PC-9 (cell line): Measurements from ENCODE around the gene CYB561. TPM values are rescaled to one million over a fixed set of nuclear protein-coding genes. Genes with fewer than 3 reads are reported as not detected.

Source experiments
- BruUV-seq: library from RNA; stranded (reverse); fragments of 400-500 nt; replicated peaks from 2 replicates; lab custom pipeline; 2021; lab: Mats Ljungman, UMichigan
- CTCF ChIA-PET: fragments of 300-600 bp; sonication (Branson Sonifier 250); formaldehyde crosslinking; loops from one replicate; lab custom pipeline; 2022; ENCODE audit warnings: antibody characterized with exemption; lab: Charles Lee
- POLR2A ChIA-PET: fragments of 300-600 bp; sonication (Branson Sonifier 250); formaldehyde crosslinking; loops from one replicate; lab custom pipeline; 2022; ENCODE audit warnings: antibody characterized with exemption; ENCODE audit not compliant: unreplicated experiment; lab: Charles Lee
- DNase-seq, 2 experiments: peaks; one replicate each; pipeline versions ENCODE4 v3.0.0 to v3.0.0-alpha.2; 2015 to 2022; ENCODE audit warnings: mixed read lengths in 1 of 2
- H2AFZ ChIP-seq: fragments of 200-600 bp; sonication (generic); 2 replicates; pipeline ENCODE4 v1.8.1; 2017; ENCODE audit warnings: antibody characterized with exemption
- H3F3A ChIP-seq: fragments of 200-600 bp; sonication (generic); 2 replicates; pipeline ENCODE4 v1.8.1; 2017; ENCODE audit warnings: antibody characterized with exemption, mild to moderate bottlenecking, low read depth; ENCODE audit not compliant: insufficient read depth
- H3K27ac ChIP-seq: fragments of 200-600 bp; sonication (generic); 2 replicates; pipeline ENCODE4 v1.6.1; 2016; ENCODE audit warnings: mixed run types
- H3K27me3 ChIP-seq: fragments of 200-600 bp; sonication (generic); 2 replicates; pipeline ENCODE4 v1.6.1; 2016; ENCODE audit warnings: low read depth, mixed run types; ENCODE audit not compliant: insufficient read depth
- H3K36me3 ChIP-seq: fragments of 200-600 bp; sonication (generic); 2 replicates; pipeline ENCODE4 v1.6.1; 2016; ENCODE audit warnings: low read depth, mixed run types
- H3K4me1 ChIP-seq: fragments of 200-600 bp; sonication (generic); replicated peaks from 2 replicates; pipeline ENCODE4 v1.6.1; 2016; ENCODE audit warnings: mixed run types; ENCODE audit not compliant: insufficient read depth
- H3K4me2 ChIP-seq: fragments of 200-600 bp; sonication (generic); 2 replicates; pipeline ENCODE4 v1.6.1; 2017; ENCODE audit warnings: mixed run types
- H3K4me3 ChIP-seq: fragments of 200-600 bp; sonication (generic); 2 replicates; pipeline ENCODE4 v1.6.1; 2016; ENCODE audit warnings: mixed run types
- H3K79me2 ChIP-seq: fragments of 200-600 bp; sonication (generic); 2 replicates; pipeline ENCODE4 v1.6.1; 2017; ENCODE audit warnings: low read depth, mixed run types
- H3K9me2 ChIP-seq: fragments of 200-600 bp; sonication (generic); 2 replicates; pipeline ENCODE4 v1.8.1; 2017; ENCODE audit warnings: mild to moderate bottlenecking; ENCODE audit not compliant: insufficient read depth
- H3K9me3 ChIP-seq: fragments of 200-600 bp; sonication (generic); 2 replicates; pipeline ENCODE4 v1.8.1; 2016; ENCODE audit warnings: low read depth; ENCODE audit not compliant: insufficient read depth
- H4K20me1 ChIP-seq: fragments of 200-600 bp; sonication (generic); 2 replicates; pipeline ENCODE4 v1.8.1; 2017; ENCODE audit not compliant: insufficient read depth
- EZH2 ChIP-seq: fragments of 200-600 bp; sonication (generic); IDR thresholded peaks from 2 replicates; pipeline ENCODE4 v1.8.0; 2017; ENCODE audit warnings: antibody characterized with exemption, low read depth
- intact Hi-C: fragments of 100-400 bp; cut with micrococcal nuclease; formaldehyde crosslinking; loops from one replicate; pipeline ENCODE4 v1.10.0; 2022; ENCODE audit not compliant: unreplicated experiment
- total RNA-seq: library from RNA; stranded (reverse); gene quantifications from 2 replicates; pipeline ENCODE4 v1.2.3, GENCODE V29; 2021
- TF ChIP-seq, protein P1 (sequence below): fragments of 200-600 bp; sonication (generic); conservative IDR thresholded peaks from 2 replicates; pipeline ENCODE4 v1.6.1; 2017; ENCODE audit warnings: mixed run types, antibody characterized with exemption, mild to moderate bottlenecking, moderate library complexity

CYB561 gene
- total RNA-seq, 1 experiment from 2014 or later = 71.6 TPM

DNA sequence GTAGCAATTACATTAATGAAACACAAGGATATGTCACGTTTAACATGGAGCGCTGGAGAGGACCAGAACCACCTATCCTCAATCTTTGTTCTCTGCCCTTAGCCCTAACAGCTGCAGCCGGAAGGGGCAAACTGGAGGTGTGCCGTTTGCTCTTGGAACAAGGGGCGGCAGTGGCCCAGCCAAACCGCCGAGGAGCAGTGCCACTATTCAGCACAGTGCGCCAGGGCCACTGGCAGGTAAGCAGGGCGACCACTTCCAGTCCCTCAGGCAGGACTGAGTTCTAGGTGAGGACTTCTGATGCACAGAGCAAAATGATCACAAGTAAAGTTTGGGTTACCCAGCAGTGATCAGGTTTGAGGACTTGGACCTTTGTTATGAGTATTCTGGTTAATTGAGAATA, 41.1 kb downstream of the CYB561 start:
- Histone ChIP-seq H4K20me1 (peaks cover 24% of the 10 kb centered on the region), H3K36me3 (peaks cover 59% of the 10 kb centered on the region; the same call in 1 of the 2 replicates), H3K27ac (no peak overlapping the region), H3K4me1 (no peaks in the 10 kb centered on the region), H3K4me3 (no peak overlapping the region), H3K9me3 (no peaks in the 10 kb centered on the region), H3K79me2 (no peaks in the 10 kb centered on the region), H3F3A (peaks cover 23% of the 10 kb centered on the region), H2AFZ (no peak overlapping the region), H3K9me2 (no peaks in the 10 kb centered on the region), H3K4me2 (no peak overlapping the region), H3K27me3 (no peaks in the 10 kb centered on the region)
- CTCF ChIA-PET = interaction anchor here (0.6 kb wide), 1 partner anchor 438 kb away, joined by 3 read pairs; no protein-coding TSS in a partner anchor
- BruUV-seq = no TSS peak
- intact Hi-C loops = loop anchor here (10.0 kb wide), 1 partner anchor 410 kb away; no protein-coding TSS in a partner anchor
- POLR2A ChIA-PET = no interaction called here
- TF ChIP-seq, protein P1, sequence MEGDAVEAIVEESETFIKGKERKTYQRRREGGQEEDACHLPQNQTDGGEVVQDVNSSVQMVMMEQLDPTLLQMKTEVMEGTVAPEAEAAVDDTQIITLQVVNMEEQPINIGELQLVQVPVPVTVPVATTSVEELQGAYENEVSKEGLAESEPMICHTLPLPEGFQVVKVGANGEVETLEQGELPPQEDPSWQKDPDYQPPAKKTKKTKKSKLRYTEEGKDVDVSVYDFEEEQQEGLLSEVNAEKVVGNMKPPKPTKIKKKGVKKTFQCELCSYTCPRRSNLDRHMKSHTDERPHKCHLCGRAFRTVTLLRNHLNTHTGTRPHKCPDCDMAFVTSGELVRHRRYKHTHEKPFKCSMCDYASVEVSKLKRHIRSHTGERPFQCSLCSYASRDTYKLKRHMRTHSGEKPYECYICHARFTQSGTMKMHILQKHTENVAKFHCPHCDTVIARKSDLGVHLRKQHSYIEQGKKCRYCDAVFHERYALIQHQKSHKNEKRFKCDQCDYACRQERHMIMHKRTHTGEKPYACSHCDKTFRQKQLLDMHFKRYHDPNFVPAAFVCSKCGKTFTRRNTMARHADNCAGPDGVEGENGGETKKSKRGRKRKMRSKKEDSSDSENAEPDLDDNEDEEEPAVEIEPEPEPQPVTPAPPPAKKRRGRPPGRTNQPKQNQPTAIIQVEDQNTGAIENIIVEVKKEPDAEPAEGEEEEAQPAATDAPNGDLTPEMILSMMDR = no peak
- no peak for TF ChIP-seq EZH2
- DNase-seq = no peak

DNA sequence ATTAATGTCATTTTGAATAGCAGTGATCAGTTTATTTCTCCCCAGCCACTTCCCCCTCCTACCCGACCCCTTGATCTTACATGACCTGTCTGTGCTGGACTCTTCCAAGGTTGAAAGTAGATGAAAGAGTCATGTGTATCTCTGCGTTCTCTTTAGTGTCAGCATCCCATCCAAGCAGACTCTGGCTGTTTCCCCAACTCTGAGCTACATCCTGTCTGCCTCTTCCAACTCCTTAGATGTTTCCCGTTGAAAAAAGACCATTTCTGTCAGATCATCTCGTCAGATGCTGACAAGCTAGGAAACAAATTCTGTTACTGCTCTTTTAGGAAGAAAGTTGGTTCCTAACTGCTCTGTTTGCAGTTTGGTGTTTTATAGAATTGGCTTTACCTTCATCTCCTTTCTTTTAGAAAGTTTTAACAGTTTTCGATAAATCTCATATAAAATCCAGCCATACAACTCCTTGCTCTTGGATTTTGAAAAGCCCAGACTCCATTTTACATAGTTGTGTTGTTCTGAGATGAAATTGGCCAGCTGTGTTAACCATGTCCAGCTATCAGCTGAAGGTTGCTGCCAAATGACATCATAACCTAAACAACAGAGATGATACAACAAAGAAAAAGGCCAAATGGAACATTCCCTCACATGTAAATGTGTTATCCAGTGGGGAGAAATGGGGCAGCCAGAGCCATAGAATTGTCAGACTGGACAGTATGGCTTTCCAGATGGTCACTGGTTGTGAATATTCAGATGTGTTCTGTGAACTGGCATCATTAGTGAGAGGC, 43.5 kb downstream of the CYB561 start:
- ChIA-PET CTCF (no interaction called here), POLR2A (interaction anchor here (0.6 kb wide), 1 partner anchor 752 kb away, joined by 4 read pairs; no protein-coding TSS in a partner anchor)
- Histone ChIP-seq H3K36me3 (peaks cover 57% of the 10 kb centered on the region; the same call in 1 of the 2 replicates), H3F3A (peaks cover 26% of the 10 kb centered on the region), H2AFZ (no peak overlapping the region), H3K27me3 (no peaks in the 10 kb centered on the region), H3K27ac (no peak overlapping the region), H3K9me3 (no peaks in the 10 kb centered on the region), H3K9me2 (no peaks in the 10 kb centered on the region), H4K20me1 (peaks cover 11% of the 10 kb centered on the region), H3K79me2 (no peaks in the 10 kb centered on the region), H3K4me3 (no peak overlapping the region), H3K4me1 (no peaks in the 10 kb centered on the region), H3K4me2 (no peak overlapping the region)
- TF ChIP-seq, protein P1 = no peak
- no peak for TF ChIP-seq EZH2
- no peak for DNase-seq
- intact Hi-C loops = loop anchor here (10.0 kb wide), 1 partner anchor 408 kb away; no protein-coding TSS in a partner anchor
- BruUV-seq = no TSS peak

DNA sequence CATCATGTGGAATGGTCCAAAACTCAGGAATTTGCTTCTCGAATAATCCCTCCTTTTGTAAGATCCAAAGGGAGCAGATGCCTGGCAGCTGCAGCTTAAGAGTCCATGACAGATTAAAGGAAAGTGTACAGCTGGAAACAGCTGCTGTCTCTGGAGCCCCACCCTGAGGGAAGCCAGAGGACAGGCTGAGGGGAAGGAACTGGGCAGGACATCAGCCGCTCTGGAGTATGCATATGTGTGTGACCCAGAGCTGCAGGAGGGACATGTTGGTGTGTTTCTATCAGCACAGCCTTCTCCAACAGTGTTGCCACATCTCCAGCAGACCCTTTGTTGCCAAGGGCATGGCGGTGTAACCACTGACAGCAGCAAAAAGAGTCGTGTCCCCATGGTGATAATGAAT, 46.2 kb downstream of the CYB561 start:
- Histone ChIP-seq H3K27ac (no peak overlapping the region), H3K79me2 (no peaks in the 10 kb centered on the region), H3K27me3 (no peaks in the 10 kb centered on the region), H2AFZ (no peak overlapping the region), H3K9me3 (no peaks in the 10 kb centered on the region), H3K36me3 (peaks cover 53% of the 10 kb centered on the region; the same call in 1 of the 2 replicates), H3K9me2 (no peaks in the 10 kb centered on the region), H3K4me1 (no peaks in the 10 kb centered on the region), H4K20me1 (no peaks in the 10 kb centered on the region; the same call in 1 of the 2 replicates), H3K4me2 (no peak overlapping the region), H3K4me3 (no peak overlapping the region), H3F3A (peaks cover 18% of the 10 kb centered on the region; the same call in 1 of the 2 replicates)
- ChIA-PET POLR2A (interaction anchor here (0.8 kb wide), 1 partner anchor 10 kb away, joined by 5 read pairs; no protein-coding TSS in a partner anchor), CTCF (no interaction called here)
- intact Hi-C loops = loop anchor here (10.0 kb wide), 1 partner anchor 405 kb away; no protein-coding TSS in a partner anchor
- DNase-seq = no peak
- no TSS peak for BruUV-seq
- TF ChIP-seq, protein P1 = no peak
- TF ChIP-seq EZH2 = no peak
